ENCODE results near the gene SIGLEC14.

The SIGLEC14 gene

GRCh38 chr19:51692468-51692867, 45.8 kb upstream of the SIGLEC14 start:
- no peak overlapping the region for H3K4me3 ChIP-seq (ENCODE audit: low read depth, low read length)
- no peak for DNase-seq (ENCODE audit: low read depth)
- TF ChIP-seq MYC (IDR thresholded peaks at IDR 0.05; ENCODE audit: low read depth, low read length) (no peak), MAX (IDR thresholded peaks at IDR 0.05; ENCODE audit: low read depth, low read length) (no peak), POLR2A (IDR thresholded peaks at IDR 0.05; ENCODE audit: extremely low read depth, insufficient read length) (no peak), CTCF (IDR thresholded peaks at IDR 0.05; ENCODE audit: low read depth, low read length) (no peak)

- DNase-seq (ENCODE audit: low read depth), result no peak
- no peak overlapping the region for H3K4me3 ChIP-seq (ENCODE audit: low read depth, low read length)
- TF ChIP-seq MAX (IDR thresholded peaks at IDR 0.05; ENCODE audit: low read depth, low read length) (no peak), POLR2A (IDR thresholded peaks at IDR 0.05; ENCODE audit: extremely low read depth, insufficient read length) (no peak), CTCF (IDR thresholded peaks at IDR 0.05; ENCODE audit: low read depth, low read length) (no peak), MYC (IDR thresholded peaks at IDR 0.05; ENCODE audit: low read depth, low read length) (no peak)
Measured at GRCh38 chr19:51691584-51692428, 45.2 kb upstream of the SIGLEC14 start.

GRCh38 chr19:51691074-51691583, 44.5 kb upstream of the SIGLEC14 start:
- no peak overlapping the region for H3K4me3 ChIP-seq (ENCODE audit: low read depth, low read length)
- TF ChIP-seq POLR2A (IDR thresholded peaks at IDR 0.05; ENCODE audit: extremely low read depth, insufficient read length), result no peak
- DNase-seq (ENCODE audit: low read depth), result no peak

GRCh38 chr19:51690454-51691073, 43.9 kb upstream of the SIGLEC14 start:
- TF ChIP-seq MAX (IDR thresholded peaks at IDR 0.05; ENCODE audit: low read depth, low read length), result no peak
- TF ChIP-seq CTCF (IDR thresholded peaks at IDR 0.05; ENCODE audit: low read depth, low read length), result no peak
- no peak for TF ChIP-seq MYC (IDR thresholded peaks at IDR 0.05; ENCODE audit: low read depth, low read length)
- no peak for TF ChIP-seq POLR2A (IDR thresholded peaks at IDR 0.05; ENCODE audit: extremely low read depth, insufficient read length)
- no peak overlapping the region for H3K4me3 ChIP-seq (ENCODE audit: low read depth, low read length)
- peak; percentile 23 for DNase-seq (ENCODE audit: low read depth)

GRCh38 chr19:51689751-51690453, 43.3 kb upstream of the SIGLEC14 start:
- TF ChIP-seq POLR2A (IDR thresholded peaks at IDR 0.05; ENCODE audit: extremely low read depth, insufficient read length) (no peak), MAX (IDR thresholded peaks at IDR 0.05; ENCODE audit: low read depth, low read length) (no peak), MYC (IDR thresholded peaks at IDR 0.05; ENCODE audit: low read depth, low read length) (no peak), CTCF (IDR thresholded peaks at IDR 0.05; ENCODE audit: low read depth, low read length) (no peak)
- DNase-seq (ENCODE audit: low read depth), result no peak
- no peak overlapping the region for H3K4me3 ChIP-seq (ENCODE audit: low read depth, low read length)
